CD14-positive monocyte (primary cell): ENCODE measurements around the gene YDJC. TPM values are rescaled to one million over a fixed set of nuclear protein-coding genes. Genes with fewer than 3 reads are reported as not detected.
"Not testable (repeated sequence)": the region's sequence is repeated elsewhere in the genome, so short reads cannot be mapped to it uniquely, and the experiment has no call there.

ENCODE experiments used
- DNase-seq, 3 donors: peaks; one replicate each; pipeline ENCODE4 v3.0.0-alpha.2; 2011 to 2022
- H2AFZ ChIP-seq: 2 replicates; pipeline ENCODE4 v1.6.0; 2012; ENCODE audit warnings: mild to moderate bottlenecking, low read depth, low read length, inconsistent platforms; ENCODE audit not compliant: insufficient read depth, poor library complexity, severe bottlenecking
- H3K27ac ChIP-seq, 2 donors: 1 replicate in 1 of 2; 2 replicates in 1 of 2; pipeline ENCODE4 v1.5.1; 2012 to 2013; ENCODE audit warnings: low read length in 2 of 2, control low read depth in 1 of 2, inconsistent platforms in 1 of 2, low read depth in 1 of 2, mild to moderate bottlenecking in 1 of 2
- H3K27me3 ChIP-seq, 2 donors: one replicate each; pipeline versions ENCODE4 v1.6.0 to v1.6.1; 2011 to 2013; ENCODE audit warnings: low read length in 2 of 2; ENCODE audit not compliant: control insufficient read depth in 2 of 2, insufficient read depth in 2 of 2
- H3K36me3 ChIP-seq, 2 donors: replicated peaks in 1 of 2; 1 replicate in 1 of 2; 2 replicates in 1 of 2; pipeline versions ENCODE4 v1.5.1 to v1.6.1; 2012 to 2013; ENCODE audit warnings: low read length in 2 of 2, control low read depth in 1 of 2, inconsistent platforms in 1 of 2, mild to moderate bottlenecking in 1 of 2; ENCODE audit not compliant: insufficient read depth in 2 of 2, control insufficient read depth in 1 of 2
- H3K4me1 ChIP-seq, 2 donors: 1 replicate in 1 of 2; 2 replicates in 1 of 2; pipeline versions ENCODE4 v1.5.1 to v1.6.1; 2012 to 2013; ENCODE audit warnings: low read length in 2 of 2, control low read depth in 1 of 2, inconsistent platforms in 1 of 2, mild to moderate bottlenecking in 1 of 2, moderate library complexity in 1 of 2; ENCODE audit not compliant: insufficient read depth in 2 of 2, control insufficient read depth in 1 of 2
- H3K4me2 ChIP-seq: replicated peaks from 2 replicates; pipeline ENCODE3; 2012; ENCODE audit warnings: low read length, moderate library complexity, mild to moderate bottlenecking; ENCODE audit not compliant: poor library complexity, severe bottlenecking; ENCODE audit errors: extremely low read depth
- H3K4me3 ChIP-seq, 3 experiments: fragments of 200-600 bp in 1 of 3; sonication (generic) in 1 of 3; replicated peaks in 1 of 3; 1 replicate in 2 of 3; 2 replicates in 1 of 3; pipeline ENCODE4 v1.5.1; 2011 to 2013; ENCODE audit warnings: low read length in 3 of 3, mild to moderate bottlenecking in 3 of 3, control low read depth in 2 of 3, low read depth in 2 of 3, inconsistent platforms in 1 of 3, moderate library complexity in 1 of 3
- H3K79me2 ChIP-seq: 2 replicates; pipeline ENCODE4 v1.6.0; 2012; ENCODE audit warnings: mild to moderate bottlenecking, control low read depth, inconsistent platforms, low read length, moderate library complexity; ENCODE audit not compliant: insufficient read depth
- H3K9ac ChIP-seq: 2 replicates; pipeline ENCODE4 v1.6.0; 2017; ENCODE audit warnings: low read length, mild to moderate bottlenecking; ENCODE audit not compliant: insufficient read depth, poor library complexity, severe bottlenecking
- H3K9me3 ChIP-seq, 2 donors: replicated peaks in 1 of 2; 1 replicate in 1 of 2; 2 replicates in 1 of 2; pipeline versions ENCODE4 v1.5.1 to v1.6.1; 2012 to 2013; ENCODE audit warnings: low read length in 2 of 2, control low read depth in 1 of 2; ENCODE audit not compliant: control insufficient read depth in 1 of 2, insufficient read depth in 1 of 2
- H4K20me1 ChIP-seq: 2 replicates; pipeline ENCODE4 v1.6.0; 2012; ENCODE audit warnings: mild to moderate bottlenecking, low read length, control low read depth, moderate library complexity; ENCODE audit not compliant: insufficient read depth
- H3K27ac Mint-ChIP-seq, 7 donors: one replicate each; pipeline ENCODE4 v1.8.0; 2020; ENCODE audit warnings: mild to moderate bottlenecking in 7 of 7, mixed read lengths in 7 of 7, moderate library complexity in 6 of 7, inconsistent platforms in 2 of 7
- H3K27me3 Mint-ChIP-seq, 3 donors: one replicate each; pipeline ENCODE4 v1.8.0; 2021 to 2022; ENCODE audit warnings: low read depth in 3 of 3, mild to moderate bottlenecking in 3 of 3, mixed read lengths in 3 of 3, moderate library complexity in 3 of 3, inconsistent platforms in 1 of 3
- H3K36me3 Mint-ChIP-seq, 2 donors: one replicate each; pipeline ENCODE4 v1.8.0; 2020; ENCODE audit warnings: mixed read lengths in 2 of 2, inconsistent platforms in 1 of 2, mild to moderate bottlenecking in 1 of 2
- H3K4me1 Mint-ChIP-seq: one replicate; pipeline ENCODE4 v1.8.0; 2020; ENCODE audit warnings: mild to moderate bottlenecking, mixed read lengths
- H3K4me3 Mint-ChIP-seq, 2 donors: one replicate each; pipeline ENCODE4 v1.8.0; 2020; ENCODE audit warnings: mild to moderate bottlenecking in 2 of 2, mixed read lengths in 2 of 2, moderate library complexity in 1 of 2
- H3K9me3 Mint-ChIP-seq, 7 donors: one replicate each; pipeline ENCODE4 v1.8.0; 2020 to 2022; ENCODE audit warnings: mixed read lengths in 7 of 7, mild to moderate bottlenecking in 6 of 7, moderate library complexity in 6 of 7, inconsistent platforms in 2 of 7
- WGBS: methylation state at CpG from one replicate; pipeline ENCODE4 v1.1.5; 2013; ENCODE audit warnings: missing lambda C conversion rate; ENCODE audit not compliant: insufficient coverage; 5-methylcytosine and 5-hydroxymethylcytosine counted together
- intact Hi-C, 2 donors: fragments of 100-400 bp; cut with micrococcal nuclease; formaldehyde crosslinking; loops; one replicate each; pipeline versions ENCODE4 v1.15.0 to v1.15.1; 2023
- polyA plus RNA-seq, 3 donors: library from polyadenylated mRNA; depleted of rRNA in 1 of 3; unstranded in 2 of 3; stranded (reverse) in 1 of 3; fragments of 300-500 nt in 2 of 3; fragments of >200 nt in 1 of 3; fragmentation: Illumina TruSeq in 2 of 3; gene quantifications; 1 replicate in 2 of 3; 2 replicates in 1 of 3; pipeline ENCODE4 v1.2.3, GENCODE V29; 2012 to 2021
- TF ChIP-seq, protein P1 (sequence below): fragments of 200-600 bp; IDR thresholded peaks from one replicate; pipeline ENCODE4 v1.8.0; 2022; ENCODE audit warnings: antibody characterized with exemption, mild to moderate bottlenecking

Gene YDJC
- polyA plus RNA-seq, 3 donors, result 26.5 to 32.9 (median 26.7) TPM

- Mint-ChIP-seq H3K27me3 (no peaks in the 10 kb centered on the region), H3K36me3 (peaks cover 14 to 35% of the 10 kb centered on the region in 2 donors), H3K4me1 (peaks cover 37% of the 10 kb centered on the region), H3K4me3 (no peak overlapping the region), H3K9me3 (no peaks in the 10 kb centered on the region), H3K27ac (peak overlapping the region in 4 of 7 donors; percentile 46 to 62 (median 52))
- Histone ChIP-seq H3K9ac (no peak overlapping the region), H3K27me3 (no peaks in the 10 kb centered on the region), H3K4me2 (no peak overlapping the region), H3K27ac (no peak overlapping the region), H3K4me3 (no peak overlapping the region), H3K4me1 (peaks cover 10 to 12% of the 10 kb centered on the region in 2 donors), H3K9me3 (no peaks in the 10 kb centered on the region), H3K36me3 (peaks cover 8 to 18% of the 10 kb centered on the region in 2 donors), H3K79me2 (peaks cover 99% of the 10 kb centered on the region), H4K20me1 (peaks cover 99% of the 10 kb centered on the region), H2AFZ (no peak overlapping the region)
- TF ChIP-seq, protein P1, sequence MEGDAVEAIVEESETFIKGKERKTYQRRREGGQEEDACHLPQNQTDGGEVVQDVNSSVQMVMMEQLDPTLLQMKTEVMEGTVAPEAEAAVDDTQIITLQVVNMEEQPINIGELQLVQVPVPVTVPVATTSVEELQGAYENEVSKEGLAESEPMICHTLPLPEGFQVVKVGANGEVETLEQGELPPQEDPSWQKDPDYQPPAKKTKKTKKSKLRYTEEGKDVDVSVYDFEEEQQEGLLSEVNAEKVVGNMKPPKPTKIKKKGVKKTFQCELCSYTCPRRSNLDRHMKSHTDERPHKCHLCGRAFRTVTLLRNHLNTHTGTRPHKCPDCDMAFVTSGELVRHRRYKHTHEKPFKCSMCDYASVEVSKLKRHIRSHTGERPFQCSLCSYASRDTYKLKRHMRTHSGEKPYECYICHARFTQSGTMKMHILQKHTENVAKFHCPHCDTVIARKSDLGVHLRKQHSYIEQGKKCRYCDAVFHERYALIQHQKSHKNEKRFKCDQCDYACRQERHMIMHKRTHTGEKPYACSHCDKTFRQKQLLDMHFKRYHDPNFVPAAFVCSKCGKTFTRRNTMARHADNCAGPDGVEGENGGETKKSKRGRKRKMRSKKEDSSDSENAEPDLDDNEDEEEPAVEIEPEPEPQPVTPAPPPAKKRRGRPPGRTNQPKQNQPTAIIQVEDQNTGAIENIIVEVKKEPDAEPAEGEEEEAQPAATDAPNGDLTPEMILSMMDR, result no peak
- WGBS, result 88% methylated on average over 9 of the region's 10 CpGs
- intact Hi-C loops, result no loop called here
- no peak for DNase-seq
These were observed 46.8 kb downstream of the YDJC start for GRCh38 chr22:21582801-21583740.

DNA sequence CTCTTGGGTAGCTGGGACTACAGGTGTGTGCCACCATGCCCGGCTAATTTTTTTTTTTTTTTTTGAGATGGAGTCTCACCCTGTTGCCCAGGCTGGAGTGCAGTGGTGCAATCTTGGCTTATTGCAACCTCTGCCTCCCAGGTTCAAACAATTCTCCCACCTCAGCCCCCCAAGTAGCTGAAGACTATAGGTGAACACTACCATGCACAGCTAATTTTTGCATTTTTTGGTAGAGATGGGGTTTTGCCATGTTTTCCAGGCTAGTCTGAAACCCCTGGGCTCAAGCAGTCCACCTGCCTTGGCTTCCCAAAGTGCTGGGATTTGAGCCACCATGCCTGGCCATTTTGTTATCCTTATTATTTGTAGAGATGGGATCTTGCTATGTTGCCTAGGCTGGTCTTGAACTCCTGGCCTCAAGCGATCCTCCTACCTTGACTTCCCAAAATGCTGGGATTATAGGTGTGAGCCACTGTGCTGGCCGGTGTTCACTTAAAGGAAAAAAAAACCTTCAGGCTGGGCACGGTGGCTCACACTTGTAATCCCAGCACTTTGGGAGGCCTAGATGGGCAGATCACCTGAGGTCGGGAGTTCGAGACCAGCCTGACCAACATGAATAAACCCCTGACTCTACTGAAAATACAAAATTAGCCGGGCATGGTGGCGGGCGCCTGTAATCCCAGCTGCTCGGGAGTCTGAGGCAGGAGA is 48.7 kb downstream of the YDJC start:
- Mint-ChIP-seq H3K27ac (peak overlapping the region in 1 of 7 donors; percentile 46), H3K36me3 (peaks cover 19 to 33% of the 10 kb centered on the region in 2 donors), H3K4me1 (peaks cover 27% of the 10 kb centered on the region)
- H3K4me3 Mint-ChIP-seq, DNase-seq, H3K27ac ChIP-seq, H3K9me3 ChIP-seq, H3K9ac ChIP-seq, H3K27me3 Mint-ChIP-seq, H3K4me1 ChIP-seq, H3K4me2 ChIP-seq, H3K4me3 ChIP-seq, intact Hi-C loops, H3K27me3 ChIP-seq, H3K9me3 Mint-ChIP-seq, H2AFZ ChIP-seq: not testable (repeated sequence)
- Histone ChIP-seq H3K79me2 (peaks cover 99% of the 10 kb centered on the region), H3K36me3 (peaks cover 8 to 18% of the 10 kb centered on the region in 2 donors), H4K20me1 (peaks cover 99% of the 10 kb centered on the region)
- WGBS, result 80% methylated on average over 1 of the region's 10 CpGs

GRCh38 chr22:21580623-21581007 is 49.2 kb downstream of the YDJC start:
- not testable (repeated sequence) for H3K27ac ChIP-seq
- peaks cover 99% of the 10 kb centered on the region for H4K20me1 ChIP-seq
- peaks cover 25% of the 10 kb centered on the region for H3K4me1 Mint-ChIP-seq

More at GRCh38 chr22:21580623-21581007, 49.2 kb downstream of the YDJC start:
- H3K4me2 ChIP-seq, intact Hi-C loops, H2AFZ ChIP-seq, H3K4me3 Mint-ChIP-seq, H3K27me3 Mint-ChIP-seq, H3K9ac ChIP-seq, H3K4me1 ChIP-seq, H3K4me3 ChIP-seq, DNase-seq, H3K9me3 ChIP-seq, H3K9me3 Mint-ChIP-seq, H3K27me3 ChIP-seq: not testable (repeated sequence)
- Histone ChIP-seq H3K79me2 (peaks cover 99% of the 10 kb centered on the region), H3K36me3 (peaks cover 8 to 15% of the 10 kb centered on the region in 2 donors)
- WGBS, result 100% methylated on average over 4 of the region's 9 CpGs
- Mint-ChIP-seq H3K27ac (peak overlapping the region in 3 of 7 donors; percentile 30 to 55 (median 46)), H3K36me3 (peaks cover 17 to 29% of the 10 kb centered on the region in 2 donors)
